Glutamatergic neuron (in vitro differentiated cells): ENCODE data around the gene VSTM4. TPM values are rescaled to one million over a fixed set of nuclear protein-coding genes. Genes with fewer than 3 reads are reported as not detected.

Experiments
- DNase-seq: peaks from one replicate; pipeline ENCODE4 v3.0.0; 2022
- H3K27ac Mint-ChIP-seq: one replicate; pipeline ENCODE4 v1.8.0; 2020; ENCODE audit warnings: mild to moderate bottlenecking, mixed read lengths, inconsistent platforms; ENCODE audit not compliant: unreplicated experiment
- H3K27me3 Mint-ChIP-seq: one replicate; pipeline ENCODE4 v1.8.0; 2020; ENCODE audit warnings: mild to moderate bottlenecking, moderate library complexity, mixed read lengths, inconsistent platforms; ENCODE audit not compliant: unreplicated experiment
- H3K36me3 Mint-ChIP-seq: one replicate; pipeline ENCODE4 v1.8.0; 2020; ENCODE audit warnings: mild to moderate bottlenecking, mixed read lengths, inconsistent platforms; ENCODE audit not compliant: unreplicated experiment
- H3K4me1 Mint-ChIP-seq: one replicate; pipeline ENCODE4 v1.8.0; 2020; ENCODE audit warnings: mild to moderate bottlenecking, low read depth, mixed read lengths, inconsistent platforms; ENCODE audit not compliant: unreplicated experiment
- H3K4me3 Mint-ChIP-seq: one replicate; pipeline ENCODE4 v1.8.0; 2020; ENCODE audit warnings: mild to moderate bottlenecking, mixed read lengths, inconsistent platforms; ENCODE audit not compliant: unreplicated experiment
- H3K9me3 Mint-ChIP-seq: one replicate; pipeline ENCODE4 v1.8.0; 2020; ENCODE audit warnings: mild to moderate bottlenecking, moderate library complexity, mixed read lengths, inconsistent platforms; ENCODE audit not compliant: unreplicated experiment
- CTCF ChIP-seq: fragments of 200-600 bp; sonication (generic); IDR thresholded peaks from one replicate; pipeline ENCODE4 v1.5.0; 2021; ENCODE audit not compliant: partially characterized antibody, unreplicated experiment
- long read RNA-seq: library from polyadenylated mRNA; unstranded; transcript quantifications from one replicate; pipeline ENCODE4 v2.0.0, GENCODE V29; 2020; ENCODE audit not compliant: unreplicated experiment
- total RNA-seq: library from RNA; stranded (reverse); fragmentation: NEBNext Ultra II Directional; extraction: Animal tissue kit (Norgen Biotek cat#: 25700); gene quantifications from one replicate; pipeline ENCODE4 v1.2.1, GENCODE V29; 2021; ENCODE audit not compliant: unreplicated experiment

The VSTM4 gene, protein sequence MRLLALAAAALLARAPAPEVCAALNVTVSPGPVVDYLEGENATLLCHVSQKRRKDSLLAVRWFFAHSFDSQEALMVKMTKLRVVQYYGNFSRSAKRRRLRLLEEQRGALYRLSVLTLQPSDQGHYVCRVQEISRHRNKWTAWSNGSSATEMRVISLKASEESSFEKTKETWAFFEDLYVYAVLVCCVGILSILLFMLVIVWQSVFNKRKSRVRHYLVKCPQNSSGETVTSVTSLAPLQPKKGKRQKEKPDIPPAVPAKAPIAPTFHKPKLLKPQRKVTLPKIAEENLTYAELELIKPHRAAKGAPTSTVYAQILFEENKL
- total RNA-seq, result 2.0 TPM
- long read RNA-seq, full-length matches to known transcripts, result 1 of 1 reads
- long read RNA-seq, partial matches to known transcripts, result 0 of 1 reads
- long read RNA-seq, other reads (novel, unspliced or antisense), result 0 of 1 reads

- no peak within 1 kb of the TSS for H3K27ac Mint-ChIP-seq
Measured at GRCh38 chr10:49115015-49115795, at the start of gene VSTM4. VSTM4 (minus strand) TSS chr10:49115522; CDS start chr10:49115485, 37 bp downstream.

DNA sequence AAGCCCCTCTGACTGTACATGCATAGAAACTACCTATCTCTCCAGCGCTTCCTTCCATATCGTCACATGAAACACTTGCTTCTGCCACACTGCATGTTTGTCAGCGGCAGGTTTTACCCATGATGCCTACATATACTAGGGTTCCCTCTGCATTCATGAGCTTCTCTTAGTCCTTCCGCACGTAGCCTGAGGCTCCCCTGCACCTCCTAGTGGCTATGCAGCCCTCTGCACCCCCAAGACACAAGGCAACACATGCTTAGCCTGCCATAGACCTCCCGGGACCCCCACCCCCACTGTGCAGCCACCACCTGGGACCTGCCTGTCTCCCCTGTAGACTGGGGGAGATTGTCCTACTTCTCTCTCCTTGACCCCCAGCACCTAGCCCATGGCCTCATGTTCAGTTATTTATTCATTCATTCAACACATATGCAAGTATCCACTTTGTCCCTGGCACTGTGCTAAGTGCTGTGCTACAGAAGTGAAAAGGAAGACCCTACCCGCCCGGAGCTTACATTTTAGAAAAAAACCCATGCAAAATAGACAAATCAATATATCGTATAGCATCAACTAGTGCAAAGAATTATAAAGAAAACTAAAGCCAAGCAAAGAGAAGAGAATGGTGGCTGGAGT is 49.4 kb upstream of the VSTM4 start:
- Mint-ChIP-seq H3K9me3 (peaks cover 5% of the 10 kb centered on the region), H3K27ac (peak overlapping the region; percentile 2), H3K36me3 (peaks cover 5% of the 10 kb centered on the region), H3K4me3 (no peak overlapping the region), H3K4me1 (peaks cover 10% of the 10 kb centered on the region), H3K27me3 (peaks cover 5% of the 10 kb centered on the region)
- DNase-seq, result peak; percentile 65
- peak; percentile 59 for TF ChIP-seq CTCF

More at GRCh38 chr10:49115015-49115795, at the start of gene VSTM4:
- H3K4me3 Mint-ChIP-seq, result peak within 1 kb of the TSS; percentile 86
- no peaks in the 10 kb centered on the region for H3K36me3 Mint-ChIP-seq
- TF ChIP-seq CTCF, result no peak
- H3K4me1 Mint-ChIP-seq, result peaks cover 17% of the 10 kb centered on the region
- no peaks in the 10 kb centered on the region for H3K9me3 Mint-ChIP-seq
- peaks cover under 1% of the 10 kb centered on the region for H3K27me3 Mint-ChIP-seq
- peak; percentile 57 for DNase-seq

- Mint-ChIP-seq H3K4me1 (peaks cover 10% of the 10 kb centered on the region), H3K9me3 (peaks cover 5% of the 10 kb centered on the region), H3K27me3 (peaks cover 5% of the 10 kb centered on the region), H3K27ac (no peak overlapping the region), H3K4me3 (no peak overlapping the region), H3K36me3 (peaks cover 5% of the 10 kb centered on the region)
- DNase-seq, result no peak
- no peak for TF ChIP-seq CTCF
Measured at GRCh38 chr10:49163741-49164140, 48.4 kb upstream of the VSTM4 start.

- TF ChIP-seq CTCF, result no peak
- H3K9me3 Mint-ChIP-seq, result peaks cover 5% of the 10 kb centered on the region
- H3K4me3 Mint-ChIP-seq, result no peak overlapping the region
- peak overlapping the region; percentile 15 for H3K27ac Mint-ChIP-seq
- H3K36me3 Mint-ChIP-seq, result peaks cover 5% of the 10 kb centered on the region
- no peak for DNase-seq
- peaks cover 9% of the 10 kb centered on the region for H3K4me1 Mint-ChIP-seq
- H3K27me3 Mint-ChIP-seq, result peaks cover 3% of the 10 kb centered on the region
Measured at GRCh38 chr10:49162761-49163310, 47.5 kb upstream of the VSTM4 start.
